PC-9 (cell line): ENCODE results near the gene HTRA3.

Experiments used
- CTCF ChIP-seq: fragments of 200-600 bp; sonication (generic); conservative IDR thresholded peaks from 2 replicates; pipeline ENCODE4 v1.6.1; 2017; ENCODE audit warnings: mixed run types, antibody characterized with exemption, mild to moderate bottlenecking, moderate library complexity
- EZH2 ChIP-seq: fragments of 200-600 bp; sonication (generic); IDR thresholded peaks from 2 replicates; pipeline ENCODE4 v1.8.0; 2017; ENCODE audit warnings: antibody characterized with exemption, low read depth

GRCh38 chr4:8282742-8283141, 13.2 kb downstream of the HTRA3 start:
- TF ChIP-seq EZH2 (no peak), CTCF (no peak)
